Smooth muscle cell (in vitro differentiated cells): ENCODE data around the gene ZNF598. TPM values are rescaled to one million over a fixed set of nuclear protein-coding genes. Genes with fewer than 3 reads are reported as not detected.

Experiments
- DNase-seq: peaks from one replicate; lab custom pipeline; 2025; ENCODE audit not compliant: unreplicated experiment; lab: John Stamatoyannopoulos, UW
- H2AFZ ChIP-seq: fragments of 200-600 bp; sonication (generic); 2 replicates; pipeline ENCODE4 v1.6.0; 2016; ENCODE audit warnings: antibody characterized with exemption, low read depth, mild to moderate bottlenecking
- H3F3A ChIP-seq: fragments of 200-600 bp; sonication (generic); 2 replicates; pipeline ENCODE4 v1.6.0; 2017; ENCODE audit warnings: antibody characterized with exemption, low read depth
- H3K27ac ChIP-seq: fragments of 200-600 bp; sonication (generic); 2 replicates; pipeline ENCODE4 v1.5.1; 2016; ENCODE audit warnings: low read depth, mild to moderate bottlenecking
- H3K27me3 ChIP-seq: fragments of 200-600 bp; sonication (generic); 2 replicates; pipeline ENCODE4 v1.6.1; 2016; ENCODE audit warnings: low read depth, mild to moderate bottlenecking
- H3K36me3 ChIP-seq: fragments of 200-600 bp; sonication (generic); 2 replicates; pipeline ENCODE4 v1.5.1; 2016; ENCODE audit warnings: low read depth
- H3K4me1 ChIP-seq: fragments of 200-600 bp; sonication (generic); 2 replicates; pipeline ENCODE4 v1.5.1; 2016; ENCODE audit warnings: low read depth
- H3K4me2 ChIP-seq: fragments of 200-600 bp; sonication (generic); 2 replicates; pipeline ENCODE4 v1.6.0; 2016; ENCODE audit warnings: mild to moderate bottlenecking
- H3K4me3 ChIP-seq: fragments of 200-600 bp; sonication (generic); 2 replicates; pipeline ENCODE4 v1.5.1; 2016; ENCODE audit warnings: mild to moderate bottlenecking
- H3K79me2 ChIP-seq: fragments of 200-600 bp; sonication (generic); 2 replicates; pipeline ENCODE4 v1.6.0; 2016; ENCODE audit warnings: low read depth, mild to moderate bottlenecking
- H3K9ac ChIP-seq: fragments of 200-600 bp; sonication (generic); 2 replicates; pipeline ENCODE4 v1.6.0; 2016; ENCODE audit warnings: low read depth
- H3K9me3 ChIP-seq: fragments of 200-600 bp; sonication (generic); replicated peaks from 2 replicates; pipeline ENCODE4 v1.5.1; 2016; ENCODE audit warnings: low read depth
- H4K20me1 ChIP-seq: fragments of 200-600 bp; sonication (generic); 2 replicates; pipeline ENCODE4 v1.6.0; 2016; ENCODE audit warnings: low read depth
- WGBS: methylation state at CpG from one replicate; pipeline ENCODE4 v1.1.7; 2016; ENCODE audit warnings: low lambda C conversion rate; 5-methylcytosine and 5-hydroxymethylcytosine counted together
- polyA plus RNA-seq: library from polyadenylated mRNA; unstranded; fragments of >200 nt; fragmentation: Nextera tagmentation; extraction: Ambion mirVana; gene quantifications from 2 replicates; pipeline ENCODE4 v1.2.1, GENCODE V29; 2016
- total RNA-seq: library from RNA; depleted of rRNA; stranded (reverse); fragments of >200 nt; gene quantifications from 2 replicates; pipeline ENCODE4 v1.2.3, GENCODE V29; 2014
- TF ChIP-seq, protein P1 (sequence below): fragments of 200-600 bp; sonication (generic); IDR thresholded peaks from 2 replicates; pipeline ENCODE4 v1.5.1; 2017; ENCODE audit warnings: borderline replicate concordance, mild to moderate bottlenecking, antibody characterized with exemption; ENCODE audit not compliant: insufficient read depth, poor library complexity, severe bottlenecking

ZNF598 gene
- total and polyA plus RNA-seq, 2 experiments from 2014 or later, result 27.2 to 27.9 TPM

DNA sequence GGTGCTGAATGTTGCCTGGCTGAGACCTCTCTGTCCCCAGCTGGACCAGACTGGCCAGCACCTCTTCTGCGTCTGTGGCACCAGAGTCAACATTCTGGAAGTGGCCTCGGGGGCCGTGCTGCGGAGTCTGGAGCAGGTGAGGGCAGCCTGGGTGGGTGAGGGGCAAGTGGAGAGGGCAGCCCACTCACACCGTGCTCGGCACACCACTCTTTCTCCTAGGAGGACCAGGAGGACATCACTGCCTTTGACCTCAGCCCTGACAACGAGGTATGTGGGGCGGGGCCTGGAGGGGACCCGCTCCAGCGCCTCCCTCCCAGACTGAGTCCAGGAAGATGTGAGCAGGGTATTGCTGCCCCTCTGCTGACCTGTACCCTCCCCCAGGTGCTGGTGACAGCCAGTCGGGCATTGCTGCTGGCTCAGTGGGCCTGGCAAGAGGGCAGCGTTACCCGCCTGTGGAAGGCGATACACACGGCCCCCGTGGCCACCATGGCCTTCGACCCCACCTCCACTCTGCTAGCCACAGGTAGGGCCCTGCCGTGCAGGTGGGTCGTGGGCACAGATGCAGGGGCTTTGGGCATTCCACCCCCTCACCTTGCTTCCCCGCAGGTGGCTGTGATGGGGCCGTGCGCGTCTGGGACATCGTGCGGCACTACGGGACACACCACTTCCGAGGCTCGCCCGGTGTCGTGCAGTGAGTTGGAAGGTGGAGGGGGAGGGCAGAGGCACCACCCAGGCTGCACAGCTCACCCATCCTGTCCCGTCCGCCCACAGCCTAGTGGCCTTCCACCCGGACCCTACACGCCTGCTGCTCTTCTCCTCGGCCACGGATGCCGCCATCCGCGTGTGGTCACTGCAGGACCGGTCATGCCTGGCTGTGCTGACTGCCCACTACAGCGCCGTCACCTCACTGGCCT lies 35.2 kb downstream of the ZNF598 start:
- TF ChIP-seq, protein P1, sequence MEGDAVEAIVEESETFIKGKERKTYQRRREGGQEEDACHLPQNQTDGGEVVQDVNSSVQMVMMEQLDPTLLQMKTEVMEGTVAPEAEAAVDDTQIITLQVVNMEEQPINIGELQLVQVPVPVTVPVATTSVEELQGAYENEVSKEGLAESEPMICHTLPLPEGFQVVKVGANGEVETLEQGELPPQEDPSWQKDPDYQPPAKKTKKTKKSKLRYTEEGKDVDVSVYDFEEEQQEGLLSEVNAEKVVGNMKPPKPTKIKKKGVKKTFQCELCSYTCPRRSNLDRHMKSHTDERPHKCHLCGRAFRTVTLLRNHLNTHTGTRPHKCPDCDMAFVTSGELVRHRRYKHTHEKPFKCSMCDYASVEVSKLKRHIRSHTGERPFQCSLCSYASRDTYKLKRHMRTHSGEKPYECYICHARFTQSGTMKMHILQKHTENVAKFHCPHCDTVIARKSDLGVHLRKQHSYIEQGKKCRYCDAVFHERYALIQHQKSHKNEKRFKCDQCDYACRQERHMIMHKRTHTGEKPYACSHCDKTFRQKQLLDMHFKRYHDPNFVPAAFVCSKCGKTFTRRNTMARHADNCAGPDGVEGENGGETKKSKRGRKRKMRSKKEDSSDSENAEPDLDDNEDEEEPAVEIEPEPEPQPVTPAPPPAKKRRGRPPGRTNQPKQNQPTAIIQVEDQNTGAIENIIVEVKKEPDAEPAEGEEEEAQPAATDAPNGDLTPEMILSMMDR, result no peak
- Histone ChIP-seq H3K27me3 (peaks cover 19% of the 10 kb centered on the region), H3K4me1 (peaks cover 12% of the 10 kb centered on the region), H3K79me2 (peaks cover 18% of the 10 kb centered on the region), H4K20me1 (no peaks in the 10 kb centered on the region), H3K4me3 (no peak overlapping the region), H3K9ac (no peak overlapping the region), H2AFZ (no peak overlapping the region), H3F3A (no peaks in the 10 kb centered on the region), H3K36me3 (no peaks in the 10 kb centered on the region), H3K9me3 (no peaks in the 10 kb centered on the region), H3K27ac (no peak overlapping the region), H3K4me2 (no peak overlapping the region)
- WGBS, result 97% methylated on average over 42 of the region's 42 CpGs
- no peak for DNase-seq

GRCh38 chr16:1973461-1974156 lies 36.0 kb downstream of the ZNF598 start:
- no peak for DNase-seq
- Histone ChIP-seq H2AFZ (no peak overlapping the region), H3K79me2 (peaks cover 18% of the 10 kb centered on the region), H3K27me3 (peaks cover 11% of the 10 kb centered on the region), H3K27ac (no peak overlapping the region), H3F3A (no peaks in the 10 kb centered on the region), H4K20me1 (no peaks in the 10 kb centered on the region), H3K9me3 (no peaks in the 10 kb centered on the region), H3K36me3 (no peaks in the 10 kb centered on the region), H3K9ac (no peak overlapping the region), H3K4me2 (peak overlapping the region; percentile 85), H3K4me1 (peaks cover 5% of the 10 kb centered on the region), H3K4me3 (no peak overlapping the region)
- 98% methylated on average over 16 of the region's 16 CpGs for WGBS
- TF ChIP-seq, protein P1, result no peak

- Histone ChIP-seq H3F3A (no peaks in the 10 kb centered on the region), H3K4me2 (peak overlapping the region; percentile 85), H3K9ac (peak overlapping the region; percentile 86), H3K79me2 (peaks cover 18% of the 10 kb centered on the region), H3K9me3 (no peaks in the 10 kb centered on the region), H3K27ac (peak overlapping the region; percentile 77), H3K4me1 (peaks cover 5% of the 10 kb centered on the region), H2AFZ (no peak overlapping the region), H4K20me1 (no peaks in the 10 kb centered on the region), H3K36me3 (no peaks in the 10 kb centered on the region), H3K27me3 (no peaks in the 10 kb centered on the region), H3K4me3 (peak overlapping the region; percentile 79)
- 9% methylated on average over 22 of the region's 22 CpGs for WGBS
- no peak for DNase-seq
- TF ChIP-seq, protein P1, result no peak
Measured at GRCh38 chr16:1972490-1972877, 37.1 kb downstream of the ZNF598 start.
